LNCaP clone FGC (cell line): ENCODE data around the gene GID8.
"Not testable (repeated sequence)": the region's sequence is repeated elsewhere in the genome, so short reads cannot be mapped to it uniquely, and the experiment has no call there.

ENCODE experiments used
- DNase-seq: peaks from one replicate; pipeline ENCODE4 v3.0.0-alpha.2; 2011; ENCODE audit warnings: low read depth
- H3K4me3 ChIP-seq: 2 replicates; pipeline ENCODE4 v1.5.1; 2011; ENCODE audit warnings: mild to moderate bottlenecking, low read depth, low read length, control low read depth
- TF ChIP-seq, protein P1 (sequence below): IDR thresholded peaks from 2 replicates; pipeline ENCODE4 v1.5.1; 2012; ENCODE audit warnings: mild to moderate bottlenecking; ENCODE audit not compliant: control insufficient read depth, insufficient read depth; ENCODE audit errors: extremely low read depth

Gene GID8

DNA sequence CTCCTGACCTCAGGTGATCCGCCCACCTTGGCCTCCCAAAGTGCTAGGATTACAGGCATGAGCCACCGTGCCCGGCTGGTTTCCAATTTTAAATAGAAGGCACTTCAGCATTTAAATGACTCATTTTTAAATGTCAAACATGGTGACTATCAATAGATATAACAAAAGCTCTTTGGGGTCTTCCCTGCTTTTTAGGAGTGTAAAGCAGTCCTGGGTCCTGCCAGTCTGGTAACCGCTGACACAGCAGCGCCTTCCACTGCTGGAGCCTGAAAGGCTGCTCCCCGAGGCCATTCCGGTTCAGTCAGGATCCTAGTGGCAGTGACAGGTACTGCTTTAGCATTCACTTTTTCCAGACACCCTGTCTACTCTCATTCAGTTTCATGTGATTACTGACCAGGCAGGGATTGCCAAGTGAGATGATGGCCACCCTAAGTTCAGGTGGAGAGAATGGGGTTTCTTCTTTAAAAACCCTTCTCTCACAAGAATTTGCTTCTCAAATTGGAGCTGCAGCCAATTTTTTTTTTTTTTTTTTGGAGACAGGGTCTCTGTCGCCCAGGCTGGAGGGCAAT is 16.7 kb upstream of the GID8 start:
- DNase-seq = no peak
- H3K4me3 ChIP-seq = no peak overlapping the region
- TF ChIP-seq, protein P1, sequence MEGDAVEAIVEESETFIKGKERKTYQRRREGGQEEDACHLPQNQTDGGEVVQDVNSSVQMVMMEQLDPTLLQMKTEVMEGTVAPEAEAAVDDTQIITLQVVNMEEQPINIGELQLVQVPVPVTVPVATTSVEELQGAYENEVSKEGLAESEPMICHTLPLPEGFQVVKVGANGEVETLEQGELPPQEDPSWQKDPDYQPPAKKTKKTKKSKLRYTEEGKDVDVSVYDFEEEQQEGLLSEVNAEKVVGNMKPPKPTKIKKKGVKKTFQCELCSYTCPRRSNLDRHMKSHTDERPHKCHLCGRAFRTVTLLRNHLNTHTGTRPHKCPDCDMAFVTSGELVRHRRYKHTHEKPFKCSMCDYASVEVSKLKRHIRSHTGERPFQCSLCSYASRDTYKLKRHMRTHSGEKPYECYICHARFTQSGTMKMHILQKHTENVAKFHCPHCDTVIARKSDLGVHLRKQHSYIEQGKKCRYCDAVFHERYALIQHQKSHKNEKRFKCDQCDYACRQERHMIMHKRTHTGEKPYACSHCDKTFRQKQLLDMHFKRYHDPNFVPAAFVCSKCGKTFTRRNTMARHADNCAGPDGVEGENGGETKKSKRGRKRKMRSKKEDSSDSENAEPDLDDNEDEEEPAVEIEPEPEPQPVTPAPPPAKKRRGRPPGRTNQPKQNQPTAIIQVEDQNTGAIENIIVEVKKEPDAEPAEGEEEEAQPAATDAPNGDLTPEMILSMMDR = peak; percentile 31; the same call in 1 of the 2 replicates

DNA sequence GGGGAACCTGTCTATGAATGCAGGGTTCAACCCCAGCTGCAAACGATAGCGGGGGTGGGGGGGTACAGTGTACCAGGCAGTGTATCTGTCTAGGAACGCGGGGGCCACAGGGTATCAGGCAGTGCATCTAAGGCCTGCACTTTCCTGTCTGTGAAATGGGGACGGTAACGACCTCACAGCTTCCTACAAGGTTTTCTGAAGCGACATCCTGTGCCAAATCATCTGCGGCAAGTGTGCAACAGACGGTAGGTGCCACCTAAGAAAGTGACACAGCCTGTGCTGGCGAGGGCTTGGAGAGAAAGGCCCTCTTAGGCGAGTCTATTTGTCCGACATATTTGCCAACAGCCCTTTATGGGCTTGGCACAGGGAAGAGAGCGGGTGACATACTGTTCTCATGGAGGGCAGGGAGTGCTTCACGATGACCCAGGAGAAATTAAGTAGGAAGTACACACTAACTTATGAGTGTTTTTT is 15.5 kb upstream of the GID8 start:
- H3K4me3 ChIP-seq = peak overlapping the region; percentile 37
- TF ChIP-seq, protein P1 = no peak
- peak; percentile 95 for DNase-seq

DNA sequence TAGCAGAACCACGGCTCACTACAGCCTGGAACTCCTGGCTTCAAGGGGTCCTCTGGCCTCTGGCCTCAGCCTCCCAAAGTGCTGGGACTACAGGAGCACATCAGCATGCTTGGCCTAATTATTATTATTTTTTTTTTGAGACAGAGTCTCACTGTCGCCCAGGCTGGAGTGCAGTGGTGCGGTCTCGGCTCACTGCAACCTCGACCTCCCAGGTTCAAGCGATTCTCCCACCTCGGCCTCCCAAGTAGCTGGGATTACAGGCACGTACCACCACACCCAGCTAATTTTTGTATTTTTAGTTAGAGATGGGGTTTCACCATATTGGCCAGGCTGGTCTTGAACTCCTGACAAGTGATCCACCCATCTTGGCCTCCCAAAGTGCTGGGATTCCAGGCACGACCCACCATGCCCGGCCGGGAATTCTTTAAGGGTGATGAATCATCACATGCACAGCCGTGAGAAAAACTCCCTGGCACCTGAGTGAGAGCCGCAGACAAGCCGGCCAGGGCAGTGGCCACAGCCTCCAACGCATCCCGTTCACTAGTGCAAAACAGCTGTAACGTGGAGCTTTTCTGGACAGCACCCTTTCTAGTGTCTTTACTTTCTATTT is 14.8 kb upstream of the GID8 start:
- peak overlapping the region; percentile 93 for H3K4me3 ChIP-seq
- DNase-seq = not testable (repeated sequence)

DNA sequence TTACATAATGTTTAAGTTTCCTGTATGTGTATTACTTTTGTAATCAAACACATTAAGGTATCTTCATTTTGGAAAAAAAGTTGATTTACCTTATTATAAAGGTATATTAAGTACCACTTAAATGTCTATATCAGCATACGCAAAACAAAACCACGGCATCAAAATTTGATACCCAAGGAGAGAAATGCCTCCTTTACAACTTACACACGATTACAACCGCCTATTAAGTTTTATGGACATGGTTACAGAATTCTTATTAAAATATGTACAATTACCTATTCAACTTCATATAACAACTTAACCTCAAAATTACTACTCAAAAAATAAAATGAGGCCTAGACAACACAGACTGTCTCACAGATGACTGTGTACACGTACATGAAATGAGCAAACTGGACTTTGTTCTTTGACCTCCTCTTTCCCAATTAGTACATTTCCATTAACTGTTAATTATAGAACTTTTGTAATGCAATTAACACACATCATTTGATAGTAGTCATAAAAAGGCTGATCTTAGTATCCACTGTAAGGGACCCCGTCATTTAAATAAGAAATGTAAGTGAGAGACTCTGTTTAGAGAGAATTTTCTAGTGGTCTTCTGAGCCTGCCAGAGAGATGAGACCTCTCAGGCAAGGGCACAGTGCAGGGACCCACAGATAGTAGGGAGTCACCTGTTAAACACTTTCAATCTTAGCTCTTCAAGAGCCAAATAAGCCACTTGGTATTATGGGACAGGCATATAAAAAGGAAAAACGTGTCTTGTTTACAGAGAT is 14.1 kb upstream of the GID8 start:
- TF ChIP-seq, protein P1 = no peak
- peak overlapping the region; percentile 93 for H3K4me3 ChIP-seq
- no peak for DNase-seq

DNA sequence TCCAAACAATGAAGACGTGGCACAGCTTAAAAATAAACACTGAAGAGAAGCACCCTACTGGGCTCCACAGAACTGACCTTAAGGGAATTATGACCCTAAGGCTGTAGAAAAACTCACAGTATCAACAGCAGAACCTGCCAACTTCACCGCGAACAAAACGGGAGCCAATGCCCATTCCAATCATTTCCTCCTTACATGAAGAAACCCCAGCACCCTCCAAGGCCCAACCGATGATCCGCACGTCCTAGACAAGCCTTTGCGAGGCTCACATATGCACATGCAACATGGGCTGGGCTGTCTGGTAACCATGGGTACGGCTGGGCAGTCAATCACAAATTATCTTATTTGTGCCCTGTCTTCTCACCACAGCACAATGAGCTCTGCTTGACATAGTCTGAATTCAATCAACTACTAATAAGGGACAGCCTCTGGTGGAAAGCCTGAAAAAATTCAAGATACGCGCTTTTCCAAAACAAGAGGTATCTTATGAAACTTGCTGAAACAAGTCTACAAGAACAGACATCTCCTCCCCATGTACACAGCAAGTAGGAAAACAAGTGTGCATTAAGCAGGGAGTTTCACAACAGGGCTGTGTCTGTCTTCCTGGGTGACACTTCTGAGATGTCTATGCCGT is 13.4 kb upstream of the GID8 start:
- TF ChIP-seq, protein P1 = no peak
- peak overlapping the region; percentile 93 for H3K4me3 ChIP-seq
- peak; percentile 74 for DNase-seq

DNA sequence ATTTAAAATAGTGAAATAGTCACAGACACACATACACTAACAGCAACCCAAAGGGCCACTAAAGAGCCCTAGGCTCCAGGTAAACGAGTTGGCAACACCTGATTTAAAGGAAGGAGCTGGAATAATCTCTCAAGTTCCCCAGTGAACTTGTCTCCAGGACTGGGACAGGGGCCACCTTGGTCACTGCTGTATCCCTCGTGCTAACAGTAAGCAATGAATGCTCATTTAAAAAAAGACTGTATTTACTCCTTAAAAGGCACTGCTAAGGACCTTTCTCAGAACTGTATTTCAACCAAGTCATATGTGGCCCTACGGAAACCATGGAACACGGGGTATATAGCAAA is 12.9 kb upstream of the GID8 start:
- TF ChIP-seq, protein P1 = no peak
- H3K4me3 ChIP-seq = peak overlapping the region; percentile 93
- DNase-seq = no peak

DNA sequence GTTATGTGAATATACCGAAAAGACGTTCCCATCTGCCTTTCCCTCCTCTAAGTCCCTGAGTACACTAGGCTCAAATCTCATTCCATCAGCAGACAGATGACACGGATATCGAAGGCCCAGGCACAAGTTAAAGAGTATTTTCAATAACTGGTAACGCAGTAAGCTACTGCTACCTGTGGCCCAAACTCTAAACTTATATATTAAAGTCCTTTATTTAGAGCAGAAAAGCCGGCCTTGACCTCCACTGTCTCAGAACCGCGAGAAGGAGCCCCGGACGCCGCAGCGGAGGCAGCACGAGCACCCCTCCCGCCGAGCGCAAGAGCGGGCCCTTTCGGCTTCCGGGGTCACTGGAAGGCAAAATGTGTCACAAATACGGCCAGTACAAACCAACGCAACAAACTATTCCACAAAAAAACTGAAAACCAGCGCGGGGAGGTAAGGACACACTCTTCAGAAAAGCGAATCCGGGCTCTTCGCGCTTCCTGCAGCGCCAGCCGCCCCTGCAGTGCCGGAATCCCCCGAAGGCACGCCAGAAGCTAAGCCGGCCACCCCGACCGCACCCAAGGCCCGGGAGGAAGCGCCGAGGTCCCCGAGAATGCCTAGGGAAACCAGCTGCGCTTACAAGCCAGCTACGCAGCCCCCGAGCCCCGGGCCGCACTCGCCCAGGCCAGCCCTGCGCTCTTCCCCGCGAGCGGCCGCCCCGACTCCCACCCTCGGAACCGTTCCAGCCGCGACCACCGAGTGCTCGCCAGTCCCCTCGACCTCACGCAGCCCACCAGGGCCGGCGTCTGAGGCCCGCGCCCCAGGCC is 12.3 kb upstream of the GID8 start:
- TF ChIP-seq, protein P1 = no peak
- H3K4me3 ChIP-seq = peak overlapping the region; percentile 93
- DNase-seq = no peak
